Measurements from ENCODE around the gene MTHFD2.

GRCh38 chr2:74253306-74253970, 55.0 kb downstream of the MTHFD2 start:
- TF ChIP-seq CTCF (IDR thresholded peaks at IDR 0.05) (no peak), POLR2A (IDR thresholded peaks at IDR 0.05) (no peak)

All from heart left ventricle (tissue), 13 donors.